HUDEP-2 (cell line): ENCODE data around the gene CALML3.
"Not testable (repeated sequence)": the region's sequence is repeated elsewhere in the genome, so short reads cannot be mapped to it uniquely, and the experiment has no call there.

ENCODE experiments used
- DNase-seq, 76 experiments: peaks; one replicate each; lab custom pipeline; 2025; ENCODE audit not compliant: unreplicated experiment in 76 of 76; lab: John Stamatoyannopoulos, UW

Gene CALML3

GRCh38 chr10:5524641-5525560 lies at the start of gene CALML3:
CALML3 (plus strand) TSS chr10:5524961; CDS start chr10:5525086, 125 bp downstream.
- DNase-seq: no peak

- DNase-seq: not testable (repeated sequence)
These were observed 49.7 kb upstream of the CALML3 start for GRCh38 chr10:5475088-5475487.

- not testable (repeated sequence) for DNase-seq
These were observed 48.6 kb upstream of the CALML3 start for GRCh38 chr10:5475974-5476807.

GRCh38 chr10:5476918-5477525 lies 47.7 kb upstream of the CALML3 start:
- no peak for DNase-seq

- DNase-seq: peak in 9 of 76 experiments; percentile 2 to 55 (median 26)
These were observed 46.6 kb upstream of the CALML3 start for GRCh38 chr10:5477948-5478693.

- no peak for DNase-seq
These were observed 46.0 kb upstream of the CALML3 start for GRCh38 chr10:5478694-5479305.

- DNase-seq: peak in 59 of 76 experiments; percentile 7 to 82 (median 48)
These were observed 45.1 kb upstream of the CALML3 start for GRCh38 chr10:5479481-5480161.

GRCh38 chr10:5480162-5480941 lies 44.4 kb upstream of the CALML3 start:
- no peak for DNase-seq

GRCh38 chr10:5481121-5481520 lies 43.6 kb upstream of the CALML3 start:
- DNase-seq: no peak

- DNase-seq: no peak
These were observed 42.7 kb upstream of the CALML3 start for GRCh38 chr10:5482016-5482415.

GRCh38 chr10:5484205-5484604 lies 40.6 kb upstream of the CALML3 start:
- peak in 1 of 76 experiments; percentile 0 for DNase-seq

GRCh38 chr10:5485290-5485689 lies 39.5 kb upstream of the CALML3 start:
- no peak for DNase-seq

- no peak for DNase-seq
These were observed 38.6 kb upstream of the CALML3 start for GRCh38 chr10:5485948-5486852.

GRCh38 chr10:5486853-5487235 lies 37.9 kb upstream of the CALML3 start:
- DNase-seq: no peak

- DNase-seq: no peak
These were observed 36.2 kb upstream of the CALML3 start for GRCh38 chr10:5488272-5489161.

- DNase-seq: no peak
These were observed 34.7 kb upstream of the CALML3 start for GRCh38 chr10:5490032-5490431.
